ENCODE results near the gene HELB.

Gene HELB

DNA sequence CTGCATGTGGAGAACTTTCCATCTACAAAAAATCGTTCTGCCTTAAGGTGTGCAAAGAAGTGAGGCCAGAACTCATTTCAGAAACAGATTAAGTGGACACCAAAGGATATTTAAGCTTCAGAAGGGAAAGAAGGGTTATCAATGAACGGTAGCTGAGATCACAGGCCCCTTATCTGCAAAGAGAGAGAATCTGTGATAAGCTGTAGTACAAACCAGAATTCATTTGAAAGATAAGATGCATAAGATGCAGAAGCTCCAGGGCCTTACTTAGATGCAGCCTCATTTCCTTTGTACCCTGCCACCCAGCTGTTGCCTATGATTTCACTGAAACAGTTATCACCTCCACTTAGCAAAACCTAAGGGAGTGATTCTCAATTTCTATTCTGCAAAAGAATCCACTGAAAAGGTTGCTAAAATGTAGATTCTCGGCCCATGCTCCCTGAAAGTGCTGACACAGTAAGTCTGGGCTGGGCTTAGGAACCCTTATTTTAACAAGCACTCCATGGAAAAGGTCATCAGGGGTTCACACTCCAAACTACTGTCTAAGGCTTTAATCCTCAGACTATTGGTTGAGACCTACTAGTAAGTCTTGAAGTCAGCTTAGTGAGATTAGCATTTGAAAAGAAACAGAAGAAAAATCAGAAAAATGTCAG lies 64.8 kb downstream of the HELB start:
- DNase-seq (ENCODE audit: low read depth, low spot score): no peak
- ChIA-PET POLR2A (no interaction called here), CTCF (no interaction called here)
- TF ChIP-seq, protein P1, sequence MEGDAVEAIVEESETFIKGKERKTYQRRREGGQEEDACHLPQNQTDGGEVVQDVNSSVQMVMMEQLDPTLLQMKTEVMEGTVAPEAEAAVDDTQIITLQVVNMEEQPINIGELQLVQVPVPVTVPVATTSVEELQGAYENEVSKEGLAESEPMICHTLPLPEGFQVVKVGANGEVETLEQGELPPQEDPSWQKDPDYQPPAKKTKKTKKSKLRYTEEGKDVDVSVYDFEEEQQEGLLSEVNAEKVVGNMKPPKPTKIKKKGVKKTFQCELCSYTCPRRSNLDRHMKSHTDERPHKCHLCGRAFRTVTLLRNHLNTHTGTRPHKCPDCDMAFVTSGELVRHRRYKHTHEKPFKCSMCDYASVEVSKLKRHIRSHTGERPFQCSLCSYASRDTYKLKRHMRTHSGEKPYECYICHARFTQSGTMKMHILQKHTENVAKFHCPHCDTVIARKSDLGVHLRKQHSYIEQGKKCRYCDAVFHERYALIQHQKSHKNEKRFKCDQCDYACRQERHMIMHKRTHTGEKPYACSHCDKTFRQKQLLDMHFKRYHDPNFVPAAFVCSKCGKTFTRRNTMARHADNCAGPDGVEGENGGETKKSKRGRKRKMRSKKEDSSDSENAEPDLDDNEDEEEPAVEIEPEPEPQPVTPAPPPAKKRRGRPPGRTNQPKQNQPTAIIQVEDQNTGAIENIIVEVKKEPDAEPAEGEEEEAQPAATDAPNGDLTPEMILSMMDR (IDR thresholded peaks at IDR 0.05; ENCODE audit: insufficient read depth, low read length, missing control alignments): no peak
- H3K4me3 ChIP-seq (ENCODE audit: low read depth, low read length): no peak overlapping the region

DNA sequence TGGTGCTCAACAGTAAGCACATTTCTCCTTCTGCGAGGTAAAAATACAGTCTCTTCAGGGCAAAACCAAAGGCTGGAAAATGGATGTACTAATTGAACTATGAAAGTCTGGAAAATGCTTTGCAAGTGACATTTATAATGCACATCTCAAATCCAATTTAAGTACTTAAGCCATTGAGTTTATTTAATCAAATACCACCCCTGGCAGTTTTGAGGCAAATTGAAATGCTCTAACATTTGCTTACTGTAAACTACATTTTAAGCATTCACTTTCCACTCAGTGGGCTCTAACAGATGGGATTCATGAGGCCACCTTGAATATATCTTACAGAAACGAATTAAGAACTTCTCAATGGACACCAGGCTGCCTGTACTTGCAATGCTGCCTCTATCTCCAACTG lies 69.7 kb downstream of the HELB start:
- ChIA-PET POLR2A (no interaction called here), CTCF (no interaction called here)
- no peak overlapping the region for H3K4me3 ChIP-seq (ENCODE audit: low read depth, low read length)
- DNase-seq (ENCODE audit: low read depth, low spot score): no peak
- TF ChIP-seq, protein P1 (IDR thresholded peaks at IDR 0.05; ENCODE audit: insufficient read depth, low read length, missing control alignments): no peak

DNA sequence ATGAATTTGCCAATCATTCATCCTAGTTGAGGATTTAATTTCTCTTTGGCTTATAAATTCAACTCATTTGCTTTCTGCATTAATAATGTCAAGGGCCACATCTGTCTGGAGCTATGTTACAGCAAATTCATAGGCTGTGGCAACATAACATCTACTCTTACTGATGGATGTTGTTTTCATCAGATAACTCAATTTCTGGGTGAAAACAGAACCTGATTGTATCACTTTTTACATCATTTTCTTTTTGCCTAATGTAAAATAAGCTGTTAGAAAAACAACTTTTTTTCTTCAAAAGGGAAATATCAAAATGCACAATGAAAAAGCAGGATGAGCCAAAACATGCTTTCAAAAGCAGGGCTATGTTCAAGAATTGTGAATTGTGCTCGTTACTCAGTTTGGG lies 73.3 kb downstream of the HELB start:
- CTCF ChIA-PET: interaction anchor here (1.1 kb wide), 1 partner anchor 32 kb away, joined by 3 read pairs; no protein-coding TSS in a partner anchor
- H3K4me3 ChIP-seq (ENCODE audit: low read depth, low read length): no peak overlapping the region
- DNase-seq (ENCODE audit: low read depth, low spot score): no peak
- TF ChIP-seq, protein P1 (IDR thresholded peaks at IDR 0.05; ENCODE audit: insufficient read depth, low read length, missing control alignments): no peak
- POLR2A ChIA-PET: no interaction called here

DNA sequence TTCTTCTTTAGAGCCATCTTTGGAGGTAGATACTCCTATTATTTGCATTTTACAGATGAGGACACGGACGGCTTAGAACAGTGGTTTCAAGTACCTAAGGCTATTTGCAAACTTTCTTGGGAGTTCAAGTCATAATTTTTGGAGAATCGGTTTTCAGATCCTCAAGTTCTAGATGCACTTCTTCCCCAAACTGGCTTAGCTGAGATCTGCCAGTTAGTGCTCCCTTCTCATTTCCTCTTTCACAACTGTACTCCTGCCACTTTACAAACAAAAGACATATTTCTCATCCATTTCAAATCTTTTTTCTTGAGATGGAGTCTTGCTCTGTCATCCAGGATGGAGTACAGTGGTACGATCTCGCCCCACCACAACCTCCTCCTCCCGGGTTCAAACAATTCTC lies 77.3 kb downstream of the HELB start:
- POLR2A ChIA-PET: no interaction called here
- CTCF ChIA-PET: no interaction called here
- H3K4me3 ChIP-seq (ENCODE audit: low read depth, low read length): no peak overlapping the region
- DNase-seq (ENCODE audit: low read depth, low spot score): no peak
- TF ChIP-seq, protein P1 (IDR thresholded peaks at IDR 0.05; ENCODE audit: insufficient read depth, low read length, missing control alignments): no peak

DNA sequence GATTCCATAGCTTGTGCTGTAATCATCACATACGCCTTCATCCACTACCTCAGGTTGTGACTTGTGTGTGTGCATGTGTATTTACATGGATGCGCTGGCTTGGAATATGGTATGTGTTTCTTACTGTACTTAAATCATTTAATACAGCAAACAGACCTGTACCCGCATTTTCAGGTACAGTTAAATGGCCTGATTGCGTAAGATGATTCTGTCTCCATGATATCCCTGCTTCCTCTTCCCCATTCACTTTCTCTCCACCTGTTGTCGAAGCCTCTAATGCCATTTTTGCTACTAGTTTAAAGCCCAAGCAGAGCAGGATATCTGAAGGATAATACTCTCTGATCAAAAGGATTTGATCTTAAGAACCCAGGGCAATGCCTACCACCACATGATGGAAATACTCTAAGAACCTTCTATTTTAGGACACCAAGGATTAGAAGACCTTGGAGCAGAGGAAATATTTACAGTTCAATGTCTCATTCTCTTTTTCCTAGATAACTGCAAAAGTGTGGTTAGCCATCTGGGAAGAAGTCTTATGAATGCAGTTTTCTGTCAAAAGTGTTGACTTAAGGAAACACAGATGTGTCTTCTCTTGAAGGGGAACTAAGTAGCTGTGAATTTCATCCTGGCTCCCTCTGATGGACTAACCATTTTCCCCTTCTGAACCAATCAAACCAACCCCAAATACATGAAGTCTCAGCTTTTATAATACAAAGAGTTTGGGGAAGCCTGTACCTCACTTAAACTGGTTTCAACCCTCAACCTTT lies 78.7 kb downstream of the HELB start:
- no peak for DNase-seq (ENCODE audit: low read depth, low spot score)
- TF ChIP-seq, protein P1 (IDR thresholded peaks at IDR 0.05; ENCODE audit: insufficient read depth, low read length, missing control alignments): no peak
- no peak overlapping the region for H3K4me3 ChIP-seq (ENCODE audit: low read depth, low read length)
- POLR2A ChIA-PET: no interaction called here
- CTCF ChIA-PET: no interaction called here

DNA sequence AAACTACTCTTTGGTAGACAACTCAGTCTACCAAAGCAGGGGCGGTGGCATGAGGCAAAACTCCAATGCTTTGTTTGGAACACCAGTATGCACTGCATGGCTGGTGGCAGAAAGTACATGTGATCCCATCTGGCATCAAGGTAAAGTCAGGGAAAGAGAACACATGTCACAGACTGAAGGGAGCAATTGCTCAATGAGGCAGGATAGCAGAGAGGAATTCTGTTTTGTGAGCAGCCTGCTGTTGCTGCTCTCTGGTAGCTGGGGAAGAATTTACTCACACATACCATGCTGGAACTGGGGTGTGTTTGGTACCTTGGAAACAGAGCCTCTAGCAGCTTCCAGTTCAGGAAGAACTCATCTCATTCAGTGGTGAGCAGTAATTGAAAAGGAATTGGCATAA lies 84.8 kb downstream of the HELB start:
- TF ChIP-seq, protein P1 (IDR thresholded peaks at IDR 0.05; ENCODE audit: insufficient read depth, low read length, missing control alignments): no peak
- ChIA-PET POLR2A (no interaction called here), CTCF (no interaction called here)
- no peak overlapping the region for H3K4me3 ChIP-seq (ENCODE audit: low read depth, low read length)
- no peak for DNase-seq (ENCODE audit: low read depth, low spot score)
